K562 (cell line): ENCODE measurements around the gene CALD1. TPM values are rescaled to one million over a fixed set of nuclear protein-coding genes. Genes with fewer than 3 reads are reported as not detected.

Experiments used
- CEBPG ChIP-seq, 3 experiments: fragments of 200-800 bp in 1 of 3; sonication (Bioruptor generic) in 1 of 3; sonication (generic) in 1 of 3; formaldehyde crosslinking in 1 of 3; IDR thresholded peaks in 2 of 3; conservative IDR thresholded peaks in 1 of 3; 2 replicates each; pipeline versions ENCODE4 v1.6.1 to v1.8.0; 2016 to 2022; ENCODE audit warnings: missing compliant biosample characterization in 2 of 3, missing genetic modification characterization in 2 of 3, mild to moderate bottlenecking in 1 of 3, missing genetic modification reagents in 1 of 3
- NFIX ChIP-seq: fragments of 250-450 bp; sonication (Bioruptor Pico); IDR thresholded peaks from 2 replicates; pipeline ENCODE4 v1.4.0; 2020; ENCODE audit warnings: low read depth, mild to moderate bottlenecking, moderate library complexity
- SNAPC5 ChIP-seq: fragments of 250-450 bp; sonication (Bioruptor Pico); IDR thresholded peaks from 2 replicates; pipeline ENCODE4 v1.8.0; 2021; ENCODE audit warnings: moderate library complexity, mild to moderate bottlenecking, inconsistent platforms
- ZNF165 ChIP-seq: fragments of 250-450 bp; sonication (Bioruptor Pico); IDR thresholded peaks from 2 replicates; pipeline ENCODE4 v1.4.0; 2020; ENCODE audit warnings: borderline replicate concordance
- ZNF584 ChIP-seq: fragments of 200-800 bp; sonication (Bioruptor generic); IDR thresholded peaks from 2 replicates; pipeline ENCODE4 v1.6.1; 2016; ENCODE audit warnings: low read depth, mild to moderate bottlenecking, missing genetic modification characterization, missing compliant biosample characterization
- polyA plus RNA-seq, 8 experiments: library from polyadenylated mRNA; depleted of rRNA in 4 of 8; stranded (reverse) in 5 of 8; unstranded in 3 of 8; fragments of >200 nt; fragmentation: Nextera tagmentation in 2 of 8; fragmentation: Illumina TruSeq in 1 of 8; extraction: Ambion mirVana in 2 of 8; extraction: Trizol in 1 of 8; gene quantifications; 2 replicates each; pipeline versions ENCODE4 v1.2.1 to v1.2.3, GENCODE V29; 2011 to 2014; ENCODE audit warnings: inconsistent platforms in 1 of 8, missing spikeins in 1 of 8
- total RNA-seq, 7 experiments: library from RNA; depleted of rRNA in 6 of 7; stranded (reverse); fragments of >200 nt in 6 of 7; fragmentation: Illumina TruSeq in 2 of 7; extraction: Trizol in 2 of 7; gene quantifications; 2 replicates each; pipeline versions ENCODE4 v1.2.1 to v1.2.3, GENCODE V29; 2011 to 2021; ENCODE audit warnings: low replicate concordance in 1 of 7
- TF ChIP-seq, protein P1 (sequence below): fragments of 450-650 bp; IDR thresholded peaks from 2 replicates; pipeline ENCODE4 v1.6.1; 2016; ENCODE audit warnings: low read depth

CALD1 gene
- total and polyA plus RNA-seq, 9 of the 15 experiments (the other 6 are each of a cell fraction or from before 2014, with no cell fraction given): 0.40 TPM; not detected in 8

DNA sequence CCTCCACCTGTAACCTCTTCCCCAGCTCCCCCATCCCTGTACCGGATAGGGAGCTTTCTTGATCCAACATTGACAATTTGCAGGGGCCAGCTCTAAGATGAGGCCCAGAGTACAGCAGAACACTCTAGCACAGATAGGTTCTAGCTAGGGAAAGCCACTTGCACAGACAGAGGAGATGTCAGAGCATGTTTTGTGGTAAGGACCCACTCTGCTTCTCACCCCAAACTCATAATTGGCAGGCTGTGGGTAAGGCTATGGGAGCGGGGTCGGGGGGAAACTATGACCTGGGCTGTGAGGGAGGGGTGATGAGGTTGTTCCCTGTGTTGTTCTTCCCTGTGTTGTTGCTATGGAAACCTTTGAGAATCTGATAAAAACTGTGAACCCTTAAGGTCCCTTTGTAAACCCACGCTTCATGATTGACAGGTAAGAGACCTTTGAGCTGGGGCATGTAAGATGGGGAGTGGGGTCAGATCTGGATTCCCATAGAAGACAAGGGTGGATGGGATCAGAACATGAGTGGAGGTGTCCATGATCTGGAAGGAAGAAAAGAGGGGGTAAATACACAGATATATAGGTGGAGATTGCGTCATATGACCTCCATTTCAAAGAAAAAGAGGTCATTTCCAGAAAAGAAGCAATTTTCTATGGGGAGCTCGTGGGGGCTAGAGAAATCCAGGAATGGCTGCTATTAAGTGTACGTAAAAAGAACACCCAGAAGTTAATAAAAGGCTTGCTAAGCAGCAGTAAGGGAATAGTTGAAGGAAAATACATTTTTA lies 4.0 kb downstream of the CALD1 start (continued):
- TF ChIP-seq, protein P1, sequence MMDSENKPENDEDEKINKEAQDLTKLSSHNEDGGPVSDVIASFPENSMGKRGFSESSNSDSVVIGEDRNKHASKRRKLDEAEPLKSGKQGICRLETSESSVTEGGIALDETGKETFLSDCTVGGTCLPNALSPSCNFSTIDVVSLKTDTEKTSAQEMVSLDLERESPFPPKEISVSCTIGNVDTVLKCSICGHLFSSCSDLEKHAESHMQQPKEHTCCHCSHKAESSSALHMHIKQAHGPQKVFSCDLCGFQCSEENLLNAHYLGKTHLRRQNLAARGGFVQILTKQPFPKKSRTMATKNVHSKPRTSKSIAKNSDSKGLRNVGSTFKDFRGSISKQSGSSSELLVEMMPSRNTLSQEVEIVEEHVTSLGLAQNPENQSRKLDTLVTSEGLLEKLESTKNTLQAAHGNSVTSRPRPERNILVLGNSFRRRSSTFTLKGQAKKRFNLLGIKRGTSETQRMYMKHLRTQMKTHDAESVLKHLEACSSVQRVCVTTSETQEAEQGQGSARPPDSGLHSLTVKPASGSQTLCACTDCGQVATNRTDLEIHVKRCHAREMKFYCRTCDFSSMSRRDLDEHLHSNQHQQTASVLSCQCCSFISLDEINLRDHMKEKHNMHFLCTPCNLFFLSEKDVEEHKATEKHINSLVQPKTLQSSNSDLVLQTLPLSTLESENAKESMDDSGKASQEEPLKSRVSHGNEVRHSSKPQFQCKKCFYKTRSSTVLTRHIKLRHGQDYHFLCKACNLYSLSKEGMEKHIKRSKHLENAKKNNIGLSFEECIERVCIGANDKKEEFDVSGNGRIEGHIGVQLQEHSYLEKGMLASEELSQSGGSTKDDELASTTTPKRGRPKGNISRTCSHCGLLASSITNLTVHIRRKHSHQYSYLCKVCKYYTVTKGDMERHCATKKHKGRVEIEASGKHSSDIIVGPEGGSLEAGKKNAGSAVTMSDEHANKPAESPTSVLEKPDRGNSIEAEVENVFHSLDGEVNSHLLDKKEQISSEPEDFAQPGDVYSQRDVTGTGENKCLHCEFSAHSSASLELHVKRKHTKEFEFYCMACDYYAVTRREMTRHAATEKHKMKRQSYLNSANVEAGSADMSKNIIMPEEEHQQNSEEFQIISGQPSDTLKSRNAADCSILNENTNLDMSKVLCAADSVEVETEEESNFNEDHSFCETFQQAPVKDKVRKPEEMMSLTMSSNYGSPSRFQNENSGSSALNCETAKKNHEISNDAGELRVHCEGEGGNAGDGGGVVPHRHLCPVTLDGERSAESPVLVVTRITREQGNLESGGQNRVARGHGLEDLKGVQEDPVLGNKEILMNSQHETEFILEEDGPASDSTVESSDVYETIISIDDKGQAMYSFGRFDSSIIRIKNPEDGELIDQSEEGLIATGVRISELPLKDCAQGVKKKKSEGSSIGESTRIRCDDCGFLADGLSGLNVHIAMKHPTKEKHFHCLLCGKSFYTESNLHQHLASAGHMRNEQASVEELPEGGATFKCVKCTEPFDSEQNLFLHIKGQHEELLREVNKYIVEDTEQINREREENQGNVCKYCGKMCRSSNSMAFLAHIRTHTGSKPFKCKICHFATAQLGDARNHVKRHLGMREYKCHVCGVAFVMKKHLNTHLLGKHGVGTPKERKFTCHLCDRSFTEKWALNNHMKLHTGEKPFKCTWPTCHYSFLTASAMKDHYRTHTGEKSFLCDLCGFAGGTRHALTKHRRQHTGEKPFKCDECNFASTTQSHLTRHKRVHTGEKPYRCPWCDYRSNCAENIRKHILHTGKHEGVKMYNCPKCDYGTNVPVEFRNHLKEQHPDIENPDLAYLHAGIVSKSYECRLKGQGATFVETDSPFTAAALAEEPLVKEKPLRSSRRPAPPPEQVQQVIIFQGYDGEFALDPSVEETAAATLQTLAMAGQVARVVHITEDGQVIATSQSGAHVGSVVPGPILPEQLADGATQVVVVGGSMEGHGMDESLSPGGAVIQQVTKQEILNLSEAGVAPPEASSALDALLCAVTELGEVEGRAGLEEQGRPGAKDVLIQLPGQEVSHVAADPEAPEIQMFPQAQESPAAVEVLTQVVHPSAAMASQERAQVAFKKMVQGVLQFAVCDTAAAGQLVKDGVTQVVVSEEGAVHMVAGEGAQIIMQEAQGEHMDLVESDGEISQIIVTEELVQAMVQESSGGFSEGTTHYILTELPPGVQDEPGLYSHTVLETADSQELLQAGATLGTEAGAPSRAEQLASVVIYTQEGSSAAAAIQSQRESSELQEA: no peak
- TF ChIP-seq SNAPC5 (no peak), CEBPG (CRISPR knock-in tag; IDR thresholded peaks at IDR 0.05) (no peak), CEBPG (tag; conservative IDR thresholded peaks at IDR 0.05 in 1 of 2, IDR thresholded peaks at IDR 0.05 in 1 of 2) (peak; percentile 81 to 88), NFIX (CRISPR knock-in tag) (no peak), ZNF165 (CRISPR knock-in tag) (no peak), ZNF584 (CRISPR knock-in tag) (no peak)
- TF ChIP-seq, all 486 proteins: peak for 5
